GM12864 (cell line): ENCODE results near the gene PPM1F.

ENCODE experiments used
- DNase-seq: peaks from one replicate; pipeline ENCODE4 v3.0.0-alpha.2; 2011; ENCODE audit warnings: low read depth
- H3K4me3 ChIP-seq: 2 replicates; pipeline ENCODE4 v1.5.1; 2011; ENCODE audit warnings: mild to moderate bottlenecking, low read depth, low read length, control low read depth
- CTCF ChIP-seq: IDR thresholded peaks from 2 replicates; pipeline ENCODE4 v1.5.1; 2011; ENCODE audit warnings: low read depth, mild to moderate bottlenecking, moderate library complexity, low read length, control low read depth, inconsistent platforms; ENCODE audit errors: missing control alignments

The PPM1F gene

GRCh38 chr22:21970800-21971617 lies 18.4 kb upstream of the PPM1F start:
- no peak for TF ChIP-seq CTCF
- DNase-seq = no peak
- no peak overlapping the region for H3K4me3 ChIP-seq

- DNase-seq = no peak
- H3K4me3 ChIP-seq = no peak overlapping the region
- TF ChIP-seq CTCF = no peak
Measured at GRCh38 chr22:21970037-21970799, 17.6 kb upstream of the PPM1F start.

GRCh38 chr22:21968452-21969129 lies 15.9 kb upstream of the PPM1F start:
- H3K4me3 ChIP-seq = no peak overlapping the region
- no peak for TF ChIP-seq CTCF
- DNase-seq = no peak

GRCh38 chr22:21967693-21968271 lies 15.1 kb upstream of the PPM1F start:
- TF ChIP-seq CTCF = no peak
- DNase-seq = no peak
- H3K4me3 ChIP-seq = no peak overlapping the region

- TF ChIP-seq CTCF = no peak
- no peak overlapping the region for H3K4me3 ChIP-seq
- no peak for DNase-seq
Measured at GRCh38 chr22:21966643-21967516, 14.2 kb upstream of the PPM1F start.

- no peak overlapping the region for H3K4me3 ChIP-seq
- TF ChIP-seq CTCF = no peak
- DNase-seq = no peak
Measured at GRCh38 chr22:21965762-21966288, 13.2 kb upstream of the PPM1F start.
